Stimulated activated naive CD4-positive, alpha-beta T cell treated with Interleukin-2 at 50 U/mL for 16 hours (primary cell): Measurements from ENCODE around the gene LCP2.

Source experiments
- DNase-seq: peaks from one replicate; lab custom pipeline; 2025; lab: John Stamatoyannopoulos, UW

Gene LCP2

GRCh38 chr5:170216257-170216864 is 81.2 kb downstream of the LCP2 start:
- DNase-seq = no peak

- no peak for DNase-seq
These were observed 85.8 kb downstream of the LCP2 start for GRCh38 chr5:170211575-170212334.

GRCh38 chr5:170206958-170207357 is 90.6 kb downstream of the LCP2 start:
- DNase-seq = no peak

- DNase-seq = no peak
These were observed 91.4 kb downstream of the LCP2 start for GRCh38 chr5:170206216-170206615.

- DNase-seq = no peak
These were observed 93.4 kb downstream of the LCP2 start for GRCh38 chr5:170204202-170204601.

- no peak for DNase-seq
These were observed 95.5 kb downstream of the LCP2 start for GRCh38 chr5:170202117-170202516.

- no peak for DNase-seq
These were observed 96.3 kb downstream of the LCP2 start for GRCh38 chr5:170201311-170201710.

- no peak for DNase-seq
These were observed 96.7 kb downstream of the LCP2 start for GRCh38 chr5:170200876-170201275.
